Frontal cortex (tissue), 4 donors: ENCODE results near the gene YAE1. TPM values are rescaled to one million over a fixed set of nuclear protein-coding genes. Genes with fewer than 3 reads are reported as not detected.
A peak's percentile ranks its signal among the peaks of the same experiment; 100 is the strongest.

ENCODE experiments used
- DNase-seq, 2 donors: peaks; one replicate each; pipeline ENCODE4 v3.0.0; 2012; ENCODE audit warnings: low spot score in 2 of 2
- FAIRE-seq: peaks from 2 replicates; lab custom pipeline; 2012; peaks lifted over from hg19 to GRCh38; lab: Jason Lieb, UNC
- total RNA-seq: library from RNA; depleted of rRNA; stranded (reverse); fragments of >200 nt; gene quantifications from one replicate; pipeline ENCODE4 v1.2.3, GENCODE V29; 2014
- donor health status: control.
- donor health status: control.
- donor health status: control.

YAE1 gene
- total RNA-seq, 1 donor from 2014 or later = 45.2 TPM

DNA sequence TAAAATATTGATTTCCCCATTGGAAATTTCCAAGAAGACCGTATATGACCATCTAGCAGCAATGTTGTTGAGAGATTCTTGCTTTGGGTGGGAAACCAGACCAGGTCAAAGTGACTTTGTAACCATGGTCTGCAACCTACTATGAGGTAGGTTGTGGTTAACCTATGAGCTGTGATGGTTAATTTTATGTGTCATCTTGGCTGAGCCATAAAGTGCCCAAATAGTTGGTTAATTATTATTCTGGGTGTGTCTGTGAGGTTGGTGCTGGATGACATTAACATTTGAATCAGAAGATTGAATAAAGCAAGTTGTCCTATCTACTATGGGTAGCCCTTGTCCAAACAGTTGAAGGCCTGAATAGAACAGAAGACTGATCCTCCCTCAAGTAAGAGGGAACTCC, 38.9 kb downstream of the YAE1 start:
- DNase-seq = no peak
- FAIRE-seq = no peak

DNA sequence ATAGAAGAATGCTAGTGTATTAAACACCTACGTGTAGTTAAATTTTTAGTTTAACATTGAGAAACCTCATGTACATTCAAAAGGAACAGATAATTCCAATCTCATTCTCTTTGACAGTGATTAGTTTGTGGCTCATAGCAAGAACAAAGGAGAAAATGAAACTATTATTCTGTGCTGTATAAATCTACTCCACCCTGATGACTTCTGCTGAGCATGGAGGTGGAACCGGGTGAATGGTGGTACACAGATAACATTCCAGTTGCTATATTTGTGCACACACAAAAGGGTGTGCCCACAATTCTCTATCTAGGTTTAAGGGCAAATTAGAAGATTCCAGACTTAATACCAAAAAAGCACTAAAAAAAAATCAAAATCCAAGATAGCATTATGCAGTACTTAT, 40.1 kb downstream of the YAE1 start:
- FAIRE-seq (no peak), DNase-seq (no peak)

DNA sequence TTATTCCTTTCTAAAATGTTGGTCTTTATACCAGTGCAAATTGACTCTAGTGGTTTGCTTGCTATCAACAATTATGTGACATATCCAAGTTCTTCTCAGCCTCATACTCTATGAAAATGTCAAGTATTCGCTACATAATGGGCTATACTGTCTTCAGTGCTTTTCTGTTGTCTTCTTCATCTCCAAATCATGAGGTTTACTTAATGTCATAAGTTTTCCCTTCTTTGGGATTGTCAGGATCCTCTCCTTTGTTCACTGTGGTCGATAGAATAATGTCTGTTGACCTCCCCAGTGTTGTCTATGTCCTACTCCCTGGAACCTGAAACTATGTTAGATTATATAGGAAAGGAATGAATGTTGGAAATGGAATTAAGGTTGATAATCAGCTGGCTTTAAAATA, 40.7 kb downstream of the YAE1 start:
- DNase-seq (no peak), FAIRE-seq (no peak)

- no peak for DNase-seq
- no peak for FAIRE-seq
Measured at GRCh38 chr7:39607865-39608264, 41.7 kb downstream of the YAE1 start.

GRCh38 chr7:39608278-39608677, 42.1 kb downstream of the YAE1 start:
- no peak for FAIRE-seq
- no peak for DNase-seq

- DNase-seq (peak in 1 of 2 donors; percentile 41), FAIRE-seq (no peak)
Measured at GRCh38 chr7:39609113-39609934, 43.1 kb downstream of the YAE1 start.

GRCh38 chr7:39609935-39610263, 43.7 kb downstream of the YAE1 start:
- DNase-seq (no peak), FAIRE-seq (no peak)

DNA sequence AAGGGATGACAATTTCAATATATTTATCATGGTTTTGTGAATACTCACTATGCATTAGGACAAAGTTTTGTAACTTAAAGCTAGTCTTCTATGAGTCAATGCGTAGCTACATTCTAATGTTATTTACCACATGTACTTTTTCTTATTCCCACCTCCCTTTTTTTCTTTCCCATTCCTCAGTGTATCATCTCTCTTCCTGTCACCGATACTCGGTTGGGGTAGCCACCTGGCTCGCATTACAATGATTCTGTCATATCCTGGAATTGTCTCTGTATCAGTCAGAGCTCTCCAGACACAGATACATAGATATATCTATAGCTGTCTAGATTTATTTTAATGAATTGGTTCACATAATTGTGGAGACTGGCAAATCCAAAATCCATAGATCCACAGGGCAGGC, 47.4 kb downstream of the YAE1 start:
- FAIRE-seq (no peak), DNase-seq (no peak)

DNA sequence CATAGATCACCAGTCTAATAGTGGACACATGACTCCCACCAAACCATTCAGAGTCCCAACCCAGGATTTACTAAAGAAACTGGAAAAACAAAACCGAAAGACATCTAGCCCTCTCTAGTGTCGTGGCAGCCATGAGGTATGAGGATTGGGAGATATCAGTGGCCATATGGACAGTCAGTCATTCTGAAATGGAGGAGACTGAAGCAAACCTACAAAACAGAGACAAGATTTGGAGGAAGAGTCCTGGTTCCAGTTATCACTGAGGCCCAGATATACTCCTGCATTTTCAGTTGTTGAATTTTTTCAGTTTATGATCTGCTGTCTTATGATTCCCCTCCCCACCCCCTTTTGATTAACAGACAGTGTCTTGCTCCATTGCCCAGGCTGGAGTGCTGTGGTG, 48.1 kb downstream of the YAE1 start:
- DNase-seq = no peak
- no peak for FAIRE-seq

DNA sequence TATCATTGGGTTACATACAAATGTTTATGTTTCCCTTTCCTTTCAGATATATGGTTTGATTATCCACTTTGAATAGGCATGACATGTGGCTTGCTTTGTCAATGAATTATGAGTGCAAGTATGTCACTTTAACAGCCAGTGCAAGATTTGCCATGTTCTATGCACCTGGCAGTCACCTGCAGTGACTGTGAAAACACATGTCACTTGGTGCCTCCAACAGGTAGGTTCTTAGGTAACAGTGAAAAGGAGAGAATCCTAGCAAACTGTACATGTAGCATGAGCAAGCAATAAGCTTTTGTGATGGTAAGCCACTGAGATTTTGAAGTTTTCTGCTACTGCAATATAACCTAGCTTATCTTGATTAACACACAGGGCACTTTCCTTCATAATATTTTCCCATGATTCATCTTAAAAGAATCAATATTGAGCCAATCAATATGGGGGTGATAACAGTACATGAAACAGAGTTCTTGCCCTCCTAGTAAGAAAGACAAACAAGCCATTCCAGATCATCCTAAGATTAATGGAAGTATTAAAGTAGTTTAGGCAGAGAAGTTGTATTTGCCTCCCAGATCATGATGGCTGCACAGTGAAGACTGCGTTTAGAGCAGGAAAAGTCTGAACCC, 49.3 kb downstream of the YAE1 start:
- FAIRE-seq = no peak

GRCh38 chr7:39616138-39616537, 49.9 kb downstream of the YAE1 start:
- FAIRE-seq (no peak), DNase-seq (no peak)

More for the DNA sequence above, 49.3 kb downstream of the YAE1 start:
- DNase-seq = no peak

DNA sequence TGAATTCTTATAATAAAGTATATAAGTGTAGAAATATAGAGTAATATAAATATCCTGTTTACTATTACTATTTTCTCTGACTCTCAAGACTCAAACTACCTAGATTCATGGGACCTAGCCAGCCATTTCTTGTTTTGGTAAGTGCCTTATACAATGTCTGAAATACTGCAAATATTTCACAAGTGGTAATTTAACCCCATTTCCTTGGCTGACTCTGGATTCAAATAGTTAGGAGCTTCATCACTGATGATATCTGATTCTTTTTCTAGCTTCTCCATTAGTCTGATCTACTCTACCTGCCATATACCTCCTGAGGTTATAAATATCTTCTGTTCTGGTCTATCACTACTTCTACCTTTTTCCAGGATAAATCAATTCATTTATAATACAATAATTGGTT, 50.8 kb downstream of the YAE1 start:
- FAIRE-seq = no peak
- DNase-seq = no peak

GRCh38 chr7:39618868-39619267, 52.7 kb downstream of the YAE1 start:
- no peak for FAIRE-seq
- no peak for DNase-seq

GRCh38 chr7:39620486-39620885, 54.3 kb downstream of the YAE1 start:
- FAIRE-seq = no peak
- DNase-seq = no peak

DNA sequence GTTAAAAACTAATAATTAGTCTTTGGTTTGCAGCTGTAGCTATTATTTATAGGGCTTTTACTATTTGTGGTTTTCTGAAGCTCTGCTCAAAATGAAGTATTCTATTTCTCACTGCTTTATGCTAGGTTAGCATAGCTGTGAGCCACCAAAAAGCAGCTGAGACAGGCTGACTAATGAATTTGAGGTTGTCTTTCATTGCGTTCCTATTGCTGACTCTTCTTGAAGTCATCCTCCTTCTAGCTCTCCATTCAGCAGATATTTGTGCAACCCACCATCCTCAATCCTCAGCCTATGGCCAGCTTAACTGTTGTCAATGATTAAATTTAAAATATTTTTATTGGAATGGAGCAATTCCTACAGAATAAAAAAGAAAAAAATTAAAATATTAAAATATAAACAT, 55.1 kb downstream of the YAE1 start:
- FAIRE-seq (no peak), DNase-seq (no peak)

- FAIRE-seq (no peak), DNase-seq (no peak)
Measured at GRCh38 chr7:39621784-39622411, 55.7 kb downstream of the YAE1 start.

Other genes with a start within 250 kb of the YAE1 start
- 35.5 TPM for gene RALA, start 57.2 kb downstream of the YAE1 start, total RNA-seq